ENCODE results near the gene C16orf54.

DNA sequence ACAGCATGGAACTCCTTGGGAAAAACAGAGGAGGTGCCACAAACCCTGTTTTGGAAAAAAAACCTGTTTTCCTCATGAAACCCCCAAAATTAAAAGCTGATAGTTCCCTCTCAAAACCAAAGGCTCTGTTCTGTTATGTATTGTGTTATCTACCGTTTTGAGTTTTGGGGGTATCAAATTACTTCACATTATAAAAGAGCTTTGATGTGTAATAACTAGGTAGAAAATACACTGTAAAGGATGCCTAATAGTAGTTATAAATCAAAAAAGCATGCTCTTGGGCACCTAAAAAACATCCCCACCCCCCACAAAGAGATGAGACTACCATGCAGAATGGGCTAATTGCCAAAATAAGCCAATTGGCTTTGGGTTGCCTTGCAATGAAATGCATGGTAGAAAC lies 30.8 kb downstream of the C16orf54 start:
- no peak for TF ChIP-seq RAD21 (IDR thresholded peaks at IDR 0.05; ENCODE audit: low read depth)
- TF ChIP-seq, protein P1, sequence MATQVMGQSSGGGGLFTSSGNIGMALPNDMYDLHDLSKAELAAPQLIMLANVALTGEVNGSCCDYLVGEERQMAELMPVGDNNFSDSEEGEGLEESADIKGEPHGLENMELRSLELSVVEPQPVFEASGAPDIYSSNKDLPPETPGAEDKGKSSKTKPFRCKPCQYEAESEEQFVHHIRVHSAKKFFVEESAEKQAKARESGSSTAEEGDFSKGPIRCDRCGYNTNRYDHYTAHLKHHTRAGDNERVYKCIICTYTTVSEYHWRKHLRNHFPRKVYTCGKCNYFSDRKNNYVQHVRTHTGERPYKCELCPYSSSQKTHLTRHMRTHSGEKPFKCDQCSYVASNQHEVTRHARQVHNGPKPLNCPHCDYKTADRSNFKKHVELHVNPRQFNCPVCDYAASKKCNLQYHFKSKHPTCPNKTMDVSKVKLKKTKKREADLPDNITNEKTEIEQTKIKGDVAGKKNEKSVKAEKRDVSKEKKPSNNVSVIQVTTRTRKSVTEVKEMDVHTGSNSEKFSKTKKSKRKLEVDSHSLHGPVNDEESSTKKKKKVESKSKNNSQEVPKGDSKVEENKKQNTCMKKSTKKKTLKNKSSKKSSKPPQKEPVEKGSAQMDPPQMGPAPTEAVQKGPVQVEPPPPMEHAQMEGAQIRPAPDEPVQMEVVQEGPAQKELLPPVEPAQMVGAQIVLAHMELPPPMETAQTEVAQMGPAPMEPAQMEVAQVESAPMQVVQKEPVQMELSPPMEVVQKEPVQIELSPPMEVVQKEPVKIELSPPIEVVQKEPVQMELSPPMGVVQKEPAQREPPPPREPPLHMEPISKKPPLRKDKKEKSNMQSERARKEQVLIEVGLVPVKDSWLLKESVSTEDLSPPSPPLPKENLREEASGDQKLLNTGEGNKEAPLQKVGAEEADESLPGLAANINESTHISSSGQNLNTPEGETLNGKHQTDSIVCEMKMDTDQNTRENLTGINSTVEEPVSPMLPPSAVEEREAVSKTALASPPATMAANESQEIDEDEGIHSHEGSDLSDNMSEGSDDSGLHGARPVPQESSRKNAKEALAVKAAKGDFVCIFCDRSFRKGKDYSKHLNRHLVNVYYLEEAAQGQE (IDR thresholded peaks at IDR 0.05; ENCODE audit: low read depth): no peak
- TF ChIP-seq TAF1 (IDR thresholded peaks at IDR 0.05; ENCODE audit: low read depth): no peak
- no peak for TF ChIP-seq YY1 (IDR thresholded peaks at IDR 0.05; ENCODE audit: low read depth)
- TF ChIP-seq CREB1 (IDR thresholded peaks at IDR 0.05; ENCODE audit: low read depth): no peak
- TF ChIP-seq, protein P2, sequence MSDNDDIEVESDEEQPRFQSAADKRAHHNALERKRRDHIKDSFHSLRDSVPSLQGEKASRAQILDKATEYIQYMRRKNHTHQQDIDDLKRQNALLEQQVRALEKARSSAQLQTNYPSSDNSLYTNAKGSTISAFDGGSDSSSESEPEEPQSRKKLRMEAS (IDR thresholded peaks at IDR 0.05): no peak

Data from Ishikawa (cell line).